Measurements from ENCODE around the gene PRKCA. TPM values are rescaled to one million over a fixed set of nuclear protein-coding genes. Genes with fewer than 3 reads are reported as not detected.

Gene PRKCA
- total RNA-seq, 1 donor from 2014 or later, result 168 TPM

DNA sequence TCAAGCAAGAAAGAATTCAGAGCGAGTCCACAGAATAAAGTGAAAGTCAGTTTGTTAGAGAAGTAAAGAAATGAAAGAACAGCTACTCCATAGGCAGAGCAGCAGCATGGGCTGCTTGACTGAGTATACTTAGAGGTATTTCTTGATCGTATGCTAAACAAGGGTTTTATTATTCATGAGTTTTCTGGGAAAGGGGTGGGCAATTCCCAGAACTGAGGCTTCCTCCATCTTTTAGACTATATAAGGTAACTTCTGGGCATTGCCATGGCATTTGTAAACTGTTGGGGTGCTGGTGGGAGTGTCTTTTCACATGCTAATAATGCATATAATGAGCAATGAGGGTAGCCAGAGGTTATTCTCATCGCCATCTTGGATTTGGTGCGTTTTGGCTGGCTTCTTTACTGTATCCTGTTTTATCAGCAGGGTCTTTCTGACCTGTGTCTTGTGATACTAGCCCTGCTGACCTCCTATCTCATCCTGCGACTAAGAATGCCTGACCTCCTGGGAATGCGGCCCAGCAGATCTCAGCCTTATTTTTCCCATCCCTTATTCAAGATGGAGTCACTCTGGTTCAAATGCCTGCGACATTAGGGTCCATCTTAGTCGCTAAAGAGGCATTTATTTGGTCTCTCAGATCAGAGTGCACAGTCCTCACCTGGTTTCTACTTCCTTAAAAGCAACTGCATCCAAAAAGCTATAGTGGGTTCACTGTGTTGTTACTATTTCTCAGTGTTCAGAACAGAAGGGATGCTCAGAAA is 432.0 kb downstream of the PRKCA start:
- no peak for ATAC-seq
- intact Hi-C loops (cut with DNase I), result no loop called here
- no peak for DNase-seq (ENCODE audit: low spot score)

DNA sequence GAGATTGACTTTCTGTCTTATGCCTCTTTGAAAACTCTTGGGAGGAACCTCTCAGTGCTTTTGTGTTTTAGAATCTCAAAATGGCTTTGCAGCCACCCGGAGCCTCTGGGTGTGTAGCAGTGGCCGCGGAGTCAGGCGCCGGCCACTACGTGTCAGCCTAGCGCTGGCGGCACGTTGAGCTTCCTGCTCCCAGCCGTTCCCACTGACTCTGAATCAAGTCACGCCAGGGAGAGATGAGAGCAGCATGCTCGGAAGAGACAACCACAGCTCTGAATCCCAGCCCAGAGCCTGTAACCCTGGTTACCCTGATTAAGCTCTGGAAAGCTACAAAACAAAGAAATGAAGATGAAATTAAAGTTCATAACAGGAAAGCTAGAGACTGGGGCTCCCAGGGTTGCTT is 435.1 kb downstream of the PRKCA start:
- ATAC-seq (peak; percentile 93), DNase-seq (ENCODE audit: low spot score) (peak; percentile 71)
- intact Hi-C loops (cut with DNase I), result no loop called here

- intact Hi-C loops (cut with DNase I), result no loop called here
- ATAC-seq (no peak), DNase-seq (ENCODE audit: low spot score) (no peak)
Observed at GRCh38 chr17:66738301-66738700, 435.9 kb downstream of the PRKCA start.

DNA sequence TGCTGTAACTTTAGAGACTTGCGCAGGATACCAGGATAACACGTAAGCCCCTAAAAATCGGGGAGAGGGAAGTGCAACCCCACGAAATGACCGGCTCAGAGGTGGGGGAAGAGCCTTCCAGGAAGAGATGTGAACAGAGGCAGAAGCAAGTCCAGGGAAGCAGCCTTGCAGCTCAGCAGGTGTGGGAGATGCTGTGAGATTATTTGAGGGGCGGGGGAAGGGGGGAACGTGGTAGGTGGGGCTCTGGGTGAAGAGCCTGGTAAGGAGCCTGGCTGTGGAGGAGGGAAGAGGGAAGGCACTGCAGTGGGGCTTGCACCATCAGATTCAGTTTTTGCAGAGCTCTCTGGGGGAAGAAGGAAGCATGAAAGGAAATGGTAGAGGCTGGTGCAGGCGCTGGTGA is 437.1 kb downstream of the PRKCA start:
- intact Hi-C loops (cut with DNase I), result no loop called here
- ATAC-seq (no peak), DNase-seq (ENCODE audit: low spot score) (no peak)

GRCh38 chr17:66740226-66740625 is 437.8 kb downstream of the PRKCA start:
- no peak for ATAC-seq
- intact Hi-C loops (cut with DNase I), result no loop called here
- no peak for DNase-seq (ENCODE audit: low spot score)

DNA sequence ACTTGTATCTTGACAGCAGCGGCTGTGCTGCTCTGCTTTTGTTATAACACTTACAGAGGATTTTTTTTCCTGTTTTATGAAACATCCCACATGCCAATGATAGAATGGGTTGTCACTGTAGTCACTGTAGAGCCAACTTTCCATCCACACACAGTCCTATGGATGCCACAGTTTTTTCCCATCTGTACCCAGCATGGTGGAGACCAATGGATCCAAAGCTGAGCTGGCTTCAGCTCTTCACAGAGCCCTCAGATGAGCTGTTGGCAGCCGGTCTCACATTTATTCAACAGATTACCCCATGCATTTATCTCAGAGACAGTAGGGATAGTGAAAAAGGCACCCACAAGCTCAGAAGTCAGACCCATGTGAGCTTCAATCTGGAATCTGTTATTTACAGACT is 441.1 kb downstream of the PRKCA start:
- no peak for DNase-seq (ENCODE audit: low spot score)
- no peak for ATAC-seq
- intact Hi-C loops (cut with DNase I), result no loop called here

DNA sequence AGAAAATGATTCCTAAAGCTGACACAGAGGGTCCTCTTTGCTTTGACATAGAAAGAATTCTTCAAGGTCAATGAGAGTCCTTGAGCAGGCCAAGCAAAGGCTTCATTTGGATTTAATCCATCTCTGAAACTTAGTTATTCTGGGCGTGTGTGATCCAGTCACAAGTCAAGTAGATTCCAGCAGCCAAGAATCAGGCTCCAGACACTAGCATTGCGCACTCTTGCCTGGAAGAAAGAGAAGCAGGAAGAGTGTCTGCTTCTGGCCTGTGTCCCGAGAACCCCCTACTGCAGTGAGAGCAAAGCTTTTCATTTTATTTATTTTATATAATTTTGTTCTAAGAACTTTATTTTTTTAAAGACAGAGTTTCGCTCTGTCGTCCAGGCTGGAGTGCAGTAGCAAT is 444.3 kb downstream of the PRKCA start:
- no peak for ATAC-seq
- DNase-seq (ENCODE audit: low spot score), result no peak
- intact Hi-C loops (cut with DNase I), result no loop called here

GRCh38 chr17:66747578-66748275 is 445.3 kb downstream of the PRKCA start:
- ATAC-seq (no peak), DNase-seq (ENCODE audit: low spot score) (no peak)
- intact Hi-C loops (cut with DNase I), result no loop called here

DNA sequence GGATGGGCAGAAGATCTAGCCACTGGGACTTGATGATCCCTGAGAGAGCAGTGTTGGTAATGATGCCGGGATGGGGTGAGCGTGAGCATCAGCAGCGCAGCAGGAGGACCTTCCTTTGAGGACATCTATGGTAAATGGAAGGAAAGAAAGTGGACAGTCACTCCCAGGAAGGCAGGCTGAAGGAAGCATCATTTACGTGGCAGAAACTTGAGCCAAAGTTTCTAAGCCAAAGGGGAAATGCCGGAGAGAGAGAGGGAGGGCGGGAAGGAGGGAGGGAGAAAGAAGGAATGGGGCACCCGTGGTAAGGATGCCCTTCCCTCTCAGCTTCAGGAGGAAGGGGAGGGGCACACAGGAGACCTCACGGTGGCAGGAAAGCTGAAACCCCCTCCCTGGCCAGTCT is 446.2 kb downstream of the PRKCA start:
- ATAC-seq, result no peak
- DNase-seq (ENCODE audit: low spot score), result no peak
- intact Hi-C loops (cut with DNase I), result no loop called here

DNA sequence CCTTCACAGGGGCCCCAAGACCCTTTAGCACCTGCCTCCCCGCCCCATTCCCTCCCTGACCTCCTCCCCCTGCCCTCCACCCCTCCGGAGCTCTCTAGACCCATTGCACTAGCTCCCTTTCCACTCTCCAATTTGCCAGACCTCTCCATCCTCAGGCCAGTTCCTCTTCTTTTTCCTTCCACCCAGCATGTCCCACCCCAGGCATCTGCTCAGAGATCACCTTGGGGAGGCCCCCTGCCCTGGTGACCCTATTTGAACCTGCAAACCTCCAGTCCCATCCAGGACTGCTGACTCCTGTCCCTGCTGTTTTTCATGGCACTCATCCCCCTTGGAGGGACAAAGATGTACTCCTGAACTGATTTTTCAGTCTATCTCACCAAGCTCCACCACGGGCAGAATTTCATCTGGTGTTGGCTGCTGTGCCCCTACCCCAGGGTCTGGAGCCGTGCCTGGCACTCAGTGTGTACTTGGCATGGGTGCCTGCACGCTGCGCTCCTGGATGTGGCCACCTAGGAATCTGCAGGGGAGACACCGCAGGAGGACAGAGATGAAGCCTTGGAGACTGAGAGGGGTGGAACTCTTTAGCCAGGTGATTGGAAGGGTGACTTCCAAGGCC is 446.9 kb downstream of the PRKCA start:
- intact Hi-C loops (cut with DNase I), result no loop called here
- ATAC-seq, result no peak
- no peak for DNase-seq (ENCODE audit: low spot score)

- intact Hi-C loops (cut with DNase I), result no loop called here
- no peak for ATAC-seq
- no peak for DNase-seq (ENCODE audit: low spot score)
Observed at GRCh38 chr17:66750116-66750515, 447.7 kb downstream of the PRKCA start.

DNA sequence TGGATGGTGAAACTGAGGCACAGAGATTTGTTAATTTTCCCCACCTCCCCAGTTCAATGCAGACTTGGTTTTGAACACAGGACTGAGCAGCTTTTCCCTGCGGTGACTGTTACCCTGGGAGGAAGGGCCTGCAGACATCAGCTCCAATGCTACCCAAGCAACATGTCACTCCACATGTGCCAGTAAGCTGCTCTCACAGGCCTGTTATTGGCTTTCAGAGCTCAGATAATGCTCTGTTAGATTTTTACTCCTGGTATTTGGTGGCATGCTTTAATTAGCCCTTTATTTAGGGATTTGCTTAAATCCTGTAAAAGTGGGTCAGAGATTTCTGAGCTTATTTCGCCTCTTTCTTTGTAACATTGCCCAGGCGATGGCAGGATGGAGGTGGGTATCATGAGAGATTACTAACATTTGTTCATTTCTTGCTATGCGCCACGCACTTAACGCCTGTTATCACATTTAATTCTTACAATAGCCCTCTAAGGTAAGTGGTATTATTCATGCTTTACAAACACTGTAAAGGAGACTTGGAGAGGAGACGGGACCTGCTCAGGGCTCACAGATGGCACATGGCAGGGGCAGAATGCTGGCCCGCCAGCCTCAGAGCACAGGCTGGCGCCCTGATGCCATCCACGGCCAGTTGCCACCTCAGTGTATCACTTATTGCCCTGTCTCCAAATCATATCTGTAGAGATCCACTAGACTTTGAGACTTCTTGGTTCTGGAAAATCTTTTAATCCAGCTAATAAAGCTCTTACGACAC is 448.5 kb downstream of the PRKCA start:
- DNase-seq (ENCODE audit: low spot score), result no peak
- ATAC-seq, result no peak
- intact Hi-C loops (cut with DNase I), result no loop called here

- DNase-seq (ENCODE audit: low spot score) (no peak), ATAC-seq (no peak)
- intact Hi-C loops (cut with DNase I), result no loop called here
Observed at GRCh38 chr17:66751771-66752170, 449.4 kb downstream of the PRKCA start.

DNA sequence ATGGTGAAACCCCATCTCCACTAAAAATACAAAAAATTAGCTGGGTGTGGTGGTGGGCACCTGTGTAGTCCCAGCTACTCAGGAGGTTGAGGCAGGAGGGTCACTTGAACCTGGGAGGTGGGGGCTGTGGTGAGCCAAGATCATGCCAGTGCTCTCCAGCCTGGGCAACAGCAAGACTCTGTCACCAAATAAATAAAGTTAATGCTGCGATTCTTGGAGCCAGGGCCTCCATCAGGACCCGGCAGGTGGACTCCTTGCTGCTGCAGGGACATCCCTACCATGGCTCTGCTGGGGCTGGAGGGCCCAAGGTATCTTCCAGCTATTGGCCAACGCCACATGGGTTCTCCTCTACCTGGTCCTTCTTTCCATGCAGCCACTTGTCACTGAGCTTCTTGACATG is 450.0 kb downstream of the PRKCA start:
- intact Hi-C loops (cut with DNase I), result no loop called here
- DNase-seq (ENCODE audit: low spot score), result no peak
- no peak for ATAC-seq

- no peak for ATAC-seq
- intact Hi-C loops (cut with DNase I), result no loop called here
- no peak for DNase-seq (ENCODE audit: low spot score)
Observed at GRCh38 chr17:66753126-66753920, 450.9 kb downstream of the PRKCA start.

DNA sequence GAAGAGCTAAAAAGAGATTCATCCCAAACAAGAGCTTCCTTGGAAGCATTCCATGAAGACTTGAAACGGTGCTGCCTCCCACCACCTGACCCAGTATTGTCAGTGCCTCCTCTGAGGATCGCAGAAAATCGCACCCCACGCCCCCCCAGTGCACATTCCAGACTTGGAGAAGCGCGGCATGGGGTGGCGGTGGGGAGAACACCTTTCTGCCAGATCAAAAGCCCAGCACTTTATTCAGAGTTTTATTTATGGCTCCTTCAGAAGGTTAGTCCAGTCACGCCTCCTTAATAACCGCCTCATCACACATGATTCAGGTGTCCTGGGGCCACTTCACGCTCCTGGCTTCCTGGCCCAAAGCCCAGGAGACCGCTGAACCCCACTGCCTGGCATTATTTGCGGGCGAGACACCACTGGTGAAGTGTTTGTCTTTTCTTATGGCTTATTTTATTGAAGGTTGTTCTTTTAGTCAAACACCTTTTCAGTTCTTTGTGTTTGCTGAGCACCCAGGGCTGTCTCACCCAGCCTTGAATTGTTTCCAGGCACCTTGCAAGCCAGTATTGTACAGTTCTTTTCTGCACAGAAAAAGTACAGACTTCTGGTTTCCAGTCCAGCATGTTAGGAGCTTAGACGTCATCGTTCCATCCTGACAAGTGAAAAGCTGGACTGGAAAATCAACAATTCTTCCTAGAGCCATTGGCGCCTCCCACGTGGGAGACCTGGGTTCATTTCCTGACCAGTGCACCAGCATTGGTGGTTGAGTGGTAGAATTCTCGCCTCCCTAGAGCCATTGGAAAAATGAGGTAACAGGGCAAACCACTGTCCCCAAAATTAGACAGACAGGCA is 452.9 kb downstream of the PRKCA start:
- no peak for DNase-seq (ENCODE audit: low spot score)
- intact Hi-C loops (cut with DNase I), result no loop called here
- no peak for ATAC-seq

- intact Hi-C loops (cut with DNase I), result no loop called here
- no peak for ATAC-seq
- no peak for DNase-seq (ENCODE audit: low spot score)
Observed at GRCh38 chr17:66755944-66756290, 453.5 kb downstream of the PRKCA start.

DNA sequence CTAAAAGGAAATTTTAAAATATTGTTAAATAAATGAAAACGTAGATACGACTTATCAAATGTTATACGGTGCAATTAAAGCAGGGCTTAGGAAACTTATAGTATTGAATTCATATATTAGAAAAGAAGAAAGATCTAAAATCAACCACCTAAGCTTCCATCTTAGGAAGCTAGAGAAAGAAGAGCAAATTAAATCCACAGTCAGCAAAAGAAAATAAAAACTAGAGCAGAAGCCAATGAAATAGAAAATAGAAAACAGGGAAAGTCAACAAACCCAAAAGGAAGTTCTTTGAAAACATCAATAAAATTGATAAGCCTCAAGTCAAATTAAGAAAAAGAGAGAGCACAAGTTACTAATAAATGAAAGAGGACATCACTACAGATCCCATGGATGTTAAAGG is 457.9 kb downstream of the PRKCA start:
- DNase-seq (ENCODE audit: low spot score) (no peak), ATAC-seq (no peak)
- intact Hi-C loops (cut with DNase I), result no loop called here
